Activated CD4-positive, alpha-beta memory T cell treated with anti-CD3 and anti-CD28 coated beads for 36 hours (primary cell): ENCODE measurements around the gene EXTL2. TPM values are rescaled to one million over a fixed set of nuclear protein-coding genes. Genes with fewer than 3 reads are reported as not detected.

Source experiments
- CTCF ChIA-PET: fragments of 350-600 bp; sonication (Branson Sonifier 250); formaldehyde crosslinking; loops from one replicate; lab custom pipeline; 2021; ENCODE audit warnings: antibody characterized with exemption, inconsistent platforms; lab: Charles Lee
- POLR2A ChIA-PET: fragments of 350-600 bp; sonication (Branson Sonifier 250); formaldehyde crosslinking; loops from one replicate; lab custom pipeline; 2021; ENCODE audit warnings: antibody characterized with exemption; lab: Charles Lee
- DNase-seq: peaks from one replicate; pipeline ENCODE4 v3.0.0-alpha.2; 2020
- H3K27ac Mint-ChIP-seq: one replicate; pipeline ENCODE4 v1.8.0; 2021; ENCODE audit warnings: mixed read lengths
- H3K27me3 Mint-ChIP-seq: one replicate; pipeline ENCODE4 v1.8.0; 2021; ENCODE audit warnings: mixed read lengths
- H3K36me3 Mint-ChIP-seq: one replicate; pipeline ENCODE4 v1.8.0; 2021; ENCODE audit warnings: mixed read lengths
- H3K4me1 Mint-ChIP-seq: one replicate; pipeline ENCODE4 v1.8.0; 2021; ENCODE audit warnings: low read depth, mixed read lengths
- H3K4me3 Mint-ChIP-seq: one replicate; pipeline ENCODE4 v1.8.0; 2021; ENCODE audit warnings: mild to moderate bottlenecking, mixed read lengths
- H3K9me3 Mint-ChIP-seq: one replicate; pipeline ENCODE4 v1.8.0; 2021; ENCODE audit warnings: mixed read lengths
- intact Hi-C: fragments of 100-400 bp; cut with micrococcal nuclease; formaldehyde crosslinking; loops from one replicate; pipeline ENCODE4 v1.15.1; 2023
- total RNA-seq, 2 experiments: library from RNA; stranded (reverse); gene quantifications; one replicate each; pipeline ENCODE4 v1.2.3, GENCODE V29; 2021

The EXTL2 gene
- total RNA-seq, 2 experiments from 2014 or later, result 3.0 to 3.9 TPM

GRCh38 chr1:100881687-100882086 lies 13.0 kb downstream of the EXTL2 start:
- no peak overlapping the region for H3K4me3 Mint-ChIP-seq

GRCh38 chr1:100879422-100879821 lies 15.2 kb downstream of the EXTL2 start:
- no peak for DNase-seq
- H3K27me3 Mint-ChIP-seq, result no peaks in the 10 kb centered on the region
- H3K4me1 Mint-ChIP-seq, result no peaks in the 10 kb centered on the region
- intact Hi-C loops, result no loop called here
- H3K9me3 Mint-ChIP-seq, result no peaks in the 10 kb centered on the region
- H3K4me3 Mint-ChIP-seq, result no peak overlapping the region
- ChIA-PET POLR2A (interaction anchor here (0.6 kb wide), 1 partner anchor 336 kb away, joined by 3 read pairs; no protein-coding TSS in a partner anchor), CTCF (interaction anchor here (3.6 kb wide), 1 partner anchor 11 kb away, joined by 20 read pairs; no protein-coding TSS in a partner anchor)
- no peak overlapping the region for H3K27ac Mint-ChIP-seq
- H3K36me3 Mint-ChIP-seq, result no peaks in the 10 kb centered on the region

More at GRCh38 chr1:100881687-100882086, 13.0 kb downstream of the EXTL2 start:
- no peaks in the 10 kb centered on the region for H3K4me1 Mint-ChIP-seq
- no peaks in the 10 kb centered on the region for H3K36me3 Mint-ChIP-seq
- intact Hi-C loops, result no loop called here
- H3K27me3 Mint-ChIP-seq, result no peaks in the 10 kb centered on the region
- POLR2A ChIA-PET, result no interaction called here
- H3K9me3 Mint-ChIP-seq, result no peaks in the 10 kb centered on the region
- CTCF ChIA-PET, result interaction anchor here (1.4 to 3.6 kb wide), 3 partner anchors 13 to 427 kb away, joined by 6 to 20 read pairs (median 6); no protein-coding TSS in a partner anchor
- DNase-seq, result no peak
- H3K27ac Mint-ChIP-seq, result no peak overlapping the region

GRCh38 chr1:100876291-100876690 lies 18.4 kb downstream of the EXTL2 start:
- DNase-seq, result no peak
- intact Hi-C loops, result no loop called here
- H3K27ac Mint-ChIP-seq, result no peak overlapping the region
- H3K4me1 Mint-ChIP-seq, result no peaks in the 10 kb centered on the region
- no peaks in the 10 kb centered on the region for H3K27me3 Mint-ChIP-seq
- no peaks in the 10 kb centered on the region for H3K9me3 Mint-ChIP-seq
- ChIA-PET POLR2A (no interaction called here), CTCF (interaction anchor here (2.2 kb wide), 1 partner anchor 9 kb away, joined by 7 read pairs; no protein-coding TSS in a partner anchor)
- H3K4me3 Mint-ChIP-seq, result no peak overlapping the region
- no peaks in the 10 kb centered on the region for H3K36me3 Mint-ChIP-seq

GRCh38 chr1:100875228-100875627 lies 19.4 kb downstream of the EXTL2 start:
- no peak overlapping the region for H3K4me3 Mint-ChIP-seq
- no peaks in the 10 kb centered on the region for H3K36me3 Mint-ChIP-seq
- H3K4me1 Mint-ChIP-seq, result no peaks in the 10 kb centered on the region
- no peaks in the 10 kb centered on the region for H3K27me3 Mint-ChIP-seq
- CTCF ChIA-PET, result interaction anchor here (0.7 to 2.2 kb wide), 2 partner anchors 8 to 362 kb away, joined by 3 to 7 read pairs; no protein-coding TSS in a partner anchor
- no peak for DNase-seq
- POLR2A ChIA-PET, result no interaction called here
- intact Hi-C loops, result no loop called here
- no peak overlapping the region for H3K27ac Mint-ChIP-seq
- no peaks in the 10 kb centered on the region for H3K9me3 Mint-ChIP-seq

DNA sequence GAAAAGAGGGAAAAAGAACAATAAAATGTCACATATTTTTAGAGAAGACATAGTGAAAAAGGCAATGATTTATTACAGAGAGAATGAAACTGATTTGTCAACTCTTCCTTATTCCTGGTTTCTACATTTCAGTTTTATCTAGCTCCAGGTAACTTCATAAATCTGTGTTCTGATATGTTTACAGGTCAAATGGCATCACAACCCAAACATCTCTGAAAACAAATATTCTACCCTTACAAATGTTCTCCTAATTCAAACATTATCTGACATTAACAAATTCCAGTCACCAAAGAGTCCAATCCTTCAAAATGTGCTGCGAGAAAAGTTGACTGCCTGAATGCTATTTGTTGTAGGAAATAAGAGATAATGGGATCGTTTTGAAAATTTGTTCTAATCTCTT lies 20.2 kb downstream of the EXTL2 start:
- ChIA-PET CTCF (no interaction called here), POLR2A (no interaction called here)
- Mint-ChIP-seq H3K36me3 (no peaks in the 10 kb centered on the region), H3K4me3 (no peak overlapping the region), H3K27ac (no peak overlapping the region), H3K4me1 (no peaks in the 10 kb centered on the region), H3K27me3 (no peaks in the 10 kb centered on the region), H3K9me3 (no peaks in the 10 kb centered on the region)
- intact Hi-C loops, result no loop called here
- DNase-seq, result no peak

GRCh38 chr1:100869996-100870395 lies 24.6 kb downstream of the EXTL2 start:
- H3K27ac Mint-ChIP-seq, result no peak overlapping the region
- ChIA-PET CTCF (interaction anchor here (1.2 to 4.4 kb wide), 2 partner anchors 17 to 409 kb away, joined by 3 to 116 read pairs; no protein-coding TSS in a partner anchor), POLR2A (no interaction called here)
- H3K4me3 Mint-ChIP-seq, result no peak overlapping the region
- DNase-seq, result no peak
- intact Hi-C loops, result loop anchor here (2.0 kb wide), 1 partner anchor 35 kb away; no protein-coding TSS in a partner anchor
- H3K36me3 Mint-ChIP-seq, result no peaks in the 10 kb centered on the region
- H3K9me3 Mint-ChIP-seq, result no peaks in the 10 kb centered on the region
- H3K4me1 Mint-ChIP-seq, result no peaks in the 10 kb centered on the region
- no peaks in the 10 kb centered on the region for H3K27me3 Mint-ChIP-seq

- H3K4me3 Mint-ChIP-seq, result no peak overlapping the region
- POLR2A ChIA-PET, result interaction anchor here (1.1 kb wide), 1 partner anchor 27 kb away, joined by 3 read pairs; no protein-coding TSS in a partner anchor
- H3K36me3 Mint-ChIP-seq, result no peaks in the 10 kb centered on the region
- DNase-seq, result no peak
- H3K27ac Mint-ChIP-seq, result no peak overlapping the region
- H3K4me1 Mint-ChIP-seq, result no peaks in the 10 kb centered on the region
- H3K27me3 Mint-ChIP-seq, result no peaks in the 10 kb centered on the region
- intact Hi-C loops, result loop anchor here (1.0 to 2.0 kb wide), 3 partner anchors 34 to 405 kb away; no protein-coding TSS in a partner anchor
- no peaks in the 10 kb centered on the region for H3K9me3 Mint-ChIP-seq
- CTCF ChIA-PET, result interaction anchor here (0.6 to 4.4 kb wide), 46 partner anchors 8 to 1743 kb away, joined by 3 to 116 read pairs (median 4); partner anchors contain the start of genes EXTL2 and VCAM1
Observed at GRCh38 chr1:100868364-100868995, 26.2 kb downstream of the EXTL2 start.

- CTCF ChIA-PET, result interaction anchor here (0.9 to 4.4 kb wide), 4 partner anchors 10 to 406 kb away, joined by 4 to 116 read pairs (median 13); no protein-coding TSS in a partner anchor
- Mint-ChIP-seq H3K4me3 (no peak overlapping the region), H3K4me1 (no peaks in the 10 kb centered on the region), H3K9me3 (no peaks in the 10 kb centered on the region), H3K36me3 (no peaks in the 10 kb centered on the region), H3K27ac (no peak overlapping the region), H3K27me3 (no peaks in the 10 kb centered on the region)
- DNase-seq, result no peak
- POLR2A ChIA-PET, result no interaction called here
- intact Hi-C loops, result loop anchor here (1.0 to 2.0 kb wide), 2 partner anchors 324 to 1059 kb away; no protein-coding TSS in a partner anchor
Observed at GRCh38 chr1:100866901-100867206, 27.8 kb downstream of the EXTL2 start.

DNA sequence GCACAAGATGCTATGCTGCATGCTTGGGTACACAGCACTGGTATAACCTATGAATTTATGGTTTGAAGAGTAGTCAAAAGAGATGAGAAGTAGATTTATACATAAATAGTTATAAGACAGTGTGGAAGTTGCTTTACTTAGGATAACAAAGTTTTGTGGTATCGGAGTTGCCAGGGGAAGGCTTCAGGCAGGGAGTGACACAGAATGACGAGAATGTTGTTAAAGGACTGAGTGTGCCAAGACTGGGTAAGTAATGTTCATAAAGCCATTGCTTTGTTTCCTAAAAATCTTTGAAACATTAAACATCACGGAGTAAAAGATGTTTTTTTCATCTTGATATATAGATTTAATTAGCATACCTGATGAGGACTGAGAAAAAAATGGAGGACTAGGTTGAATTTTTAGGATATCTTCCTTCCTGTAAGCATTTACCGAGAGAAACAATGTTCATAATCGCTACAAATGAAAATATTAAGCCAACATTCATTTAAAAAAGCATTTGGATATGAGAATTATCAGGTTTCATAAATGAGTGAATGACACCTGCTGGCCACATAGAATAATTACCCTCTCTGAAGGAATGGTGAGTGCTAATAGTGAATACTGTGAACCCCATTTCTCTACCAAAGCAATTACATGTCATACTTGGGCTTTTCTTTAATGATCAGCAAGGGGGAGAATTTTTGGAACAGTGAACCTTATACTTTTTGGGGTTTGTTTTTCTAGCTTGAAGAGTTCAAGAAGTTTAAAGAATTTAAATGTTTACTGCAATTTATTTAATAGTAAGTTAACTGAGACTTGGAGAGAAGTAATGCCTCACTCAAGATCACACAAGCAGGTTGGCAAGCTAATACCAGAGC lies 28.4 kb downstream of the EXTL2 start:
- H3K27ac Mint-ChIP-seq, result no peak overlapping the region
- ChIA-PET CTCF (interaction anchor here (0.9 to 4.4 kb wide), 4 partner anchors 10 to 405 kb away, joined by 4 to 116 read pairs (median 13); no protein-coding TSS in a partner anchor), POLR2A (no interaction called here)
- H3K36me3 Mint-ChIP-seq, result no peaks in the 10 kb centered on the region
- intact Hi-C loops, result loop anchor here (1.0 to 2.0 kb wide), 2 partner anchors 323 to 1058 kb away; no protein-coding TSS in a partner anchor
- H3K9me3 Mint-ChIP-seq, result no peaks in the 10 kb centered on the region
- H3K4me1 Mint-ChIP-seq, result no peaks in the 10 kb centered on the region
- H3K27me3 Mint-ChIP-seq, result no peaks in the 10 kb centered on the region
- no peak for DNase-seq
- H3K4me3 Mint-ChIP-seq, result no peak overlapping the region

DNA sequence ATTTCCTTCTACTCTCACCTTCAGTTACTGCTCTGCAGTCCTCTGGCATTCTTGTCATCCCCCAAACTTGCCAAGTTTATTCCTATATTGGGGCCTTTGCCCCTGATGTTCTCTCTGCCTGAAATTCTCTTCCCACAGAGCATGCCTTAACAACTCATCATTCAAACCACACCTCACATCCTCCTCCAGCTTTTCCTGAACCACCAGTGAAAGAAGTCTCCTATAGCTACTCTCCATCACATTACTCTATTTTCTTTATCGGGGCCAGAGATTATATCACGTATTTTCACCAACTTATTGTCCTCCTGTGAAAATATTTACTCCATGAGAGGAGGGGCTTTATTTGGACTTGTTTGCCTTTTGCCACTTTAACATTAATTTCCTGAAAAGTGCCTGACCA lies 32.1 kb downstream of the EXTL2 start:
- intact Hi-C loops, result no loop called here
- H3K9me3 Mint-ChIP-seq, result no peaks in the 10 kb centered on the region
- H3K27me3 Mint-ChIP-seq, result peaks cover 2% of the 10 kb centered on the region
- no peak for DNase-seq
- H3K36me3 Mint-ChIP-seq, result no peaks in the 10 kb centered on the region
- H3K4me1 Mint-ChIP-seq, result no peaks in the 10 kb centered on the region
- ChIA-PET CTCF (interaction anchor here (1.1 to 2.5 kb wide), 3 partner anchors 11 to 402 kb away, joined by 3 to 9 read pairs (median 7); no protein-coding TSS in a partner anchor), POLR2A (no interaction called here)
- no peak overlapping the region for H3K27ac Mint-ChIP-seq
- H3K4me3 Mint-ChIP-seq, result no peak overlapping the region

GRCh38 chr1:100861379-100861778 lies 33.3 kb downstream of the EXTL2 start:
- intact Hi-C loops, result no loop called here
- H3K27ac Mint-ChIP-seq, result no peak overlapping the region
- no peaks in the 10 kb centered on the region for H3K9me3 Mint-ChIP-seq
- no peak for DNase-seq
- ChIA-PET POLR2A (no interaction called here), CTCF (no interaction called here)
- H3K27me3 Mint-ChIP-seq, result peaks cover 2% of the 10 kb centered on the region
- H3K4me3 Mint-ChIP-seq, result no peak overlapping the region
- no peaks in the 10 kb centered on the region for H3K4me1 Mint-ChIP-seq
- no peaks in the 10 kb centered on the region for H3K36me3 Mint-ChIP-seq
